Stomach (tissue), 9 donors: ENCODE data around the gene SYCP2. TPM values are rescaled to one million over a fixed set of nuclear protein-coding genes. Genes with fewer than 3 reads are reported as not detected.

ENCODE experiments used
- DNase-seq, 2 donors: peaks; one replicate each; pipeline versions ENCODE4 v3.0.0 to v3.0.0-alpha.2; 2013 to 2019
- H3K27ac ChIP-seq, 5 donors: fragments of 200-600 bp in 4 of 5; sonication (generic) in 4 of 5; one replicate each; pipeline ENCODE4 v1.5.1; 2013 to 2019; ENCODE audit warnings: mild to moderate bottlenecking in 1 of 5, moderate library complexity in 1 of 5
- H3K27me3 ChIP-seq, 3 donors: fragments of 200-600 bp; sonication (generic); one replicate each; pipeline ENCODE4 v1.5.1; 2017 to 2019; ENCODE audit warnings: mixed run types in 1 of 3
- H3K36me3 ChIP-seq, 4 donors: fragments of 200-600 bp; sonication (generic); 1 replicate in 3 of 4; 2 replicates in 1 of 4; pipeline ENCODE4 v1.5.1; 2016 to 2019
- H3K4me1 ChIP-seq, 4 donors: fragments of 200-600 bp; sonication (generic); one replicate each; pipeline ENCODE4 v1.5.1; 2016 to 2019
- H3K4me3 ChIP-seq, 4 donors: fragments of 200-600 bp; sonication (generic) in 3 of 4; one replicate each; pipeline ENCODE4 v1.5.1; 2016 to 2019; ENCODE audit warnings: mild to moderate bottlenecking in 1 of 4
- H3K9me3 ChIP-seq, 4 donors: fragments of 200-600 bp; sonication (generic); one replicate each; pipeline ENCODE4 v1.5.1; 2016 to 2019
- CTCF ChIP-seq, 7 experiments: fragments of 450-650 bp in 4 of 7; fragments of 200-600 bp in 3 of 7; sonication (generic) in 3 of 7; IDR thresholded peaks; one replicate each; pipeline ENCODE4 v1.5.1; 2016 to 2019; ENCODE audit warnings: antibody characterized with exemption in 7 of 7, control low read depth in 2 of 7, mild to moderate bottlenecking in 1 of 7
- EP300 ChIP-seq: sonication (generic); formaldehyde crosslinking; IDR thresholded peaks from one replicate; pipeline ENCODE4 v1.6.1; 2017; ENCODE audit warnings: antibody characterized with exemption
- POLR2A ChIP-seq, 4 donors: fragments of 450-650 bp; IDR thresholded peaks; one replicate each; pipeline ENCODE4 v1.6.1; 2016; ENCODE audit warnings: antibody characterized with exemption in 4 of 4, control low read depth in 2 of 4, mild to moderate bottlenecking in 1 of 4, moderate library complexity in 1 of 4
- POLR2AphosphoS5 ChIP-seq, 3 donors: sonication (generic); formaldehyde crosslinking; IDR thresholded peaks; one replicate each; pipeline ENCODE4 v1.6.1; 2016; ENCODE audit warnings: antibody characterized with exemption in 3 of 3
- WGBS, 5 donors: extraction: QIAGEN DNeasy Blood & Tissue Kit in 3 of 5; methylation state at CpG; one replicate each; pipeline versions ENCODE4 v1.1.5 to v1.1.7; 2013 to 2018; 5-methylcytosine and 5-hydroxymethylcytosine counted together
- intact Hi-C: fragments of 100-400 bp; cut with DNase I; formaldehyde crosslinking; loops from one replicate; pipeline ENCODE4 v1.15.1; 2023; ENCODE audit warnings: low total_unique reads
- polyA plus RNA-seq, 3 donors: library from polyadenylated mRNA; stranded (reverse); fragments of 200-250 nt; gene quantifications; one replicate each; pipeline ENCODE4 v1.2.3, GENCODE V29; 2013
- total RNA-seq, 5 donors: library from RNA; depleted of rRNA; stranded (reverse); fragments of >200 nt; gene quantifications; one replicate each; pipeline versions ENCODE4 v1.1.0 to v1.2.3, GENCODE V29; 2014 to 2016
- donor health status: healthy with polysubstance abuse.
- donor health status: Bipolar disorder and iron deficiency.
- donor health status: healthy.

Gene SYCP2
- total and polyA plus RNA-seq, 8 donors, result 1.4 to 14.6 (median 6.7) TPM

GRCh38 chr20:59935457-59936185 is 2.2 kb upstream of the SYCP2 start:
- TF ChIP-seq CTCF (IDR thresholded peaks at IDR 0.05) (no peak), EP300 (no peak), POLR2AphosphoS5 (IDR thresholded peaks at IDR 0.05) (no peak), POLR2A (IDR thresholded peaks at IDR 0.05) (no peak)
- H3K27me3 ChIP-seq, result no peaks in the 10 kb centered on the region

GRCh38 chr20:59933849-59934585 is 580 bp upstream of the SYCP2 start:
- 3 to 13% (median 4%) methylated on average over 18 to 59 of the region's 59 CpGs for WGBS, 5 donors
- TF ChIP-seq POLR2AphosphoS5 (IDR thresholded peaks at IDR 0.05), result peak in 2 of 3 donors; percentile 4 to 25
- TF ChIP-seq POLR2A (IDR thresholded peaks at IDR 0.05), result no peak
- peak in 5 of 7 experiments; percentile 67 to 97 (median 88) for TF ChIP-seq CTCF (IDR thresholded peaks at IDR 0.05)
- no peak for TF ChIP-seq EP300
- peaks cover 25 to 78% (median 53%) of the 10 kb centered on the region in 4 donors for H3K4me1 ChIP-seq
- H3K27me3 ChIP-seq, result no peaks in the 10 kb centered on the region
- peak overlapping the region; percentile 62 to 78 (median 73) for H3K4me3 ChIP-seq
- H3K27ac ChIP-seq, result peak overlapping the region; percentile 70 to 92 (median 83)
- DNase-seq, result peak; percentile 85 to 93
- intact Hi-C loops, result no loop called here
- no peaks in the 10 kb centered on the region for H3K9me3 ChIP-seq
- H3K36me3 ChIP-seq, result no peaks in the 10 kb centered on the region

More at GRCh38 chr20:59935457-59936185, 2.2 kb upstream of the SYCP2 start:
- H3K36me3 ChIP-seq, result no peaks in the 10 kb centered on the region
- WGBS, 5 donors, result 88 to 92% (median 91%) methylated on average over 8 of the region's 8 CpGs
- no peaks in the 10 kb centered on the region for H3K9me3 ChIP-seq
- intact Hi-C loops, result no loop called here
- no peak for DNase-seq
- H3K4me1 ChIP-seq, result peaks cover 30 to 83% (median 58%) of the 10 kb centered on the region in 4 donors
- no peak overlapping the region for H3K4me3 ChIP-seq
- peak overlapping the region in 1 of 5 donors; percentile 1 for H3K27ac ChIP-seq

DNA sequence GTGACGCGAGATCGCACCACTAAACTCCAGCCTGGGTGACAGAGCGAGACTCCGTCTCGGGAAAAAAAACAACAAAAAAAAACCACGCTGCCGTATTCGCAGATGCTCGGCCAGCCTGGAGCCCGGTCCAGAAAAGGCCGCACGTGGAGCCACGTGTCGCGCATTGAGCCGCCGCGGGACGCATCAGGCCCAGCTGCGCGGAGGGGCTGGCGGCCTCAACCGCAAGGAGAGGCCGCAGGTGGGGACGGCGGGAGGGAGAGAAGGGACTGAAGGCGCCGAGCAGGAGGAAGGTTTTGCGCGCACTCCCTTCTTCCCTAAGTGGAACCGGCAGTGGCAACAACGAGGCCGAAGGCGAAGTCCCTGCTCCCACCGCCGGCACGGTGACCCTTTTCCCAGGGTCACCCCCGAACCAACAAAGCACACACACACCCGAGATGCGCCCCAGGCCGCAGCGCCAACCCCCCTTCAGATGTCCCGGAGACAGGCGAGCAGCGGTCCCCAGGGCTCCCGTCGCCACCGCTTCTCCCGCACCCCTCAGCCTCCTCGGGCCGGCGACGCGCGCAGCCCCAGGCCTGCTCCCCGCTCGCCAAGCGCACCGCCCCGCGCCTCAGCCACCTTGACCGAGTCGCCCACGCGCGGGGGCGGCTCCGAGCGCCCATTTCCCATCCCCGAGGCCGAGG is 681 bp downstream of the SYCP2 start:
- DNase-seq, result no peak
- H3K36me3 ChIP-seq, result no peaks in the 10 kb centered on the region
- peak overlapping the region; percentile 62 to 78 (median 73) for H3K4me3 ChIP-seq
- no peak for TF ChIP-seq CTCF (IDR thresholded peaks at IDR 0.05)
- TF ChIP-seq POLR2AphosphoS5 (IDR thresholded peaks at IDR 0.05), result no peak
- no peak for TF ChIP-seq EP300
- TF ChIP-seq POLR2A (IDR thresholded peaks at IDR 0.05), result no peak
- no peaks in the 10 kb centered on the region for H3K27me3 ChIP-seq
- intact Hi-C loops, result no loop called here
- WGBS, 5 donors, result 87 to 92% (median 90%) methylated on average over 70 to 72 of the region's 72 CpGs
- H3K4me1 ChIP-seq, result peaks cover 12 to 66% (median 41%) of the 10 kb centered on the region in 4 donors
- peak overlapping the region in 3 of 5 donors; percentile 71 to 90 (median 75) for H3K27ac ChIP-seq
- no peaks in the 10 kb centered on the region for H3K9me3 ChIP-seq
